Fibroblast of the aortic adventitia (primary cell): Measurements from ENCODE around the gene AGBL4. TPM values are rescaled to one million over a fixed set of nuclear protein-coding genes. Genes with fewer than 3 reads are reported as not detected.

Experiments used
- DNase-seq: peaks from one replicate; pipeline ENCODE4 v3.0.0-alpha.2; 2010; ENCODE audit warnings: low read depth
- H3K4me3 ChIP-seq: 2 replicates; pipeline ENCODE4 v1.5.1; 2011; ENCODE audit warnings: low read depth, mild to moderate bottlenecking, control low read depth, low read length, moderate library complexity
- CTCF ChIP-seq: IDR thresholded peaks from 2 replicates; pipeline ENCODE4 v1.5.1; 2011; ENCODE audit warnings: mild to moderate bottlenecking, low read length, control low read depth, inconsistent platforms; ENCODE audit not compliant: insufficient read depth
- total RNA-seq: library from RNA; depleted of rRNA; stranded (reverse); fragments of >200 nt; gene quantifications from 2 replicates; pipeline ENCODE4 v1.2.3, GENCODE V29; 2012; ENCODE audit warnings: low replicate concordance

Gene AGBL4
- total RNA-seq, 1 donor = not detected

- TF ChIP-seq CTCF = no peak
- no peak for DNase-seq
- no peak overlapping the region for H3K4me3 ChIP-seq
Measured at GRCh38 chr1:48548985-48549384, 1474.8 kb downstream of the AGBL4 start.

GRCh38 chr1:48547561-48548220 is 1476.1 kb downstream of the AGBL4 start:
- DNase-seq = no peak
- H3K4me3 ChIP-seq = no peak overlapping the region
- TF ChIP-seq CTCF = no peak

GRCh38 chr1:48543854-48544253 is 1479.9 kb downstream of the AGBL4 start:
- TF ChIP-seq CTCF = no peak
- DNase-seq = no peak
- no peak overlapping the region for H3K4me3 ChIP-seq

GRCh38 chr1:48540587-48540986 is 1483.2 kb downstream of the AGBL4 start:
- no peak overlapping the region for H3K4me3 ChIP-seq
- no peak for TF ChIP-seq CTCF
- DNase-seq = no peak

- TF ChIP-seq CTCF = no peak
- H3K4me3 ChIP-seq = no peak overlapping the region
- no peak for DNase-seq
Measured at GRCh38 chr1:48536477-48536876, 1487.3 kb downstream of the AGBL4 start.

- DNase-seq = no peak
- no peak overlapping the region for H3K4me3 ChIP-seq
- TF ChIP-seq CTCF = no peak
Measured at GRCh38 chr1:48532976-48533375, 1490.8 kb downstream of the AGBL4 start.
